GM18520 (cell line): ENCODE measurements around the gene CNNM2.
"Not testable (repeated sequence)": the region's sequence is repeated elsewhere in the genome, so short reads cannot be mapped to it uniquely, and the experiment has no call there.

Experiments used
- ATAC-seq: cut with Tn5 transposase; IDR thresholded peaks from one replicate; pipeline ENCODE4 v1.9.1; 2021; ENCODE audit not compliant: unreplicated experiment

Gene CNNM2

GRCh38 chr10:103025696-103026095 lies 107.6 kb downstream of the CNNM2 start:
- ATAC-seq = no peak

- no peak for ATAC-seq
These were observed 120.5 kb downstream of the CNNM2 start for GRCh38 chr10:103038570-103038969.

GRCh38 chr10:103040418-103040817 lies 122.3 kb downstream of the CNNM2 start:
- ATAC-seq = no peak

GRCh38 chr10:103041391-103041790 lies 123.3 kb downstream of the CNNM2 start:
- no peak for ATAC-seq

GRCh38 chr10:103042129-103042528 lies 124.0 kb downstream of the CNNM2 start:
- no peak for ATAC-seq

GRCh38 chr10:103042908-103043307 lies 124.8 kb downstream of the CNNM2 start:
- no peak for ATAC-seq

GRCh38 chr10:103044942-103045489 lies 126.9 kb downstream of the CNNM2 start:
- ATAC-seq = no peak

GRCh38 chr10:103045961-103046360 lies 127.9 kb downstream of the CNNM2 start:
- no peak for ATAC-seq

GRCh38 chr10:103047381-103047780 lies 129.3 kb downstream of the CNNM2 start:
- ATAC-seq = no peak

- ATAC-seq = no peak
These were observed 131.1 kb downstream of the CNNM2 start for GRCh38 chr10:103049237-103049636.

- ATAC-seq = no peak
These were observed 135.8 kb downstream of the CNNM2 start for GRCh38 chr10:103053659-103054581.

GRCh38 chr10:103054621-103055020 lies 136.5 kb downstream of the CNNM2 start:
- ATAC-seq = no peak

GRCh38 chr10:103055105-103055504 lies 137.0 kb downstream of the CNNM2 start:
- no peak for ATAC-seq

- ATAC-seq = no peak
These were observed 139.9 kb downstream of the CNNM2 start for GRCh38 chr10:103058034-103058433.

- no peak for ATAC-seq
These were observed 142.5 kb downstream of the CNNM2 start for GRCh38 chr10:103060575-103060974.

- ATAC-seq = no peak
These were observed 144.9 kb downstream of the CNNM2 start for GRCh38 chr10:103062854-103063590.

GRCh38 chr10:103064956-103065355 lies 146.9 kb downstream of the CNNM2 start:
- no peak for ATAC-seq

GRCh38 chr10:103066141-103067098 lies 148.3 kb downstream of the CNNM2 start:
- no peak for ATAC-seq

GRCh38 chr10:103067099-103067477 lies 149.0 kb downstream of the CNNM2 start:
- ATAC-seq = not testable (repeated sequence)

GRCh38 chr10:103067484-103067883 lies 149.4 kb downstream of the CNNM2 start:
- ATAC-seq = no peak

- ATAC-seq = no peak
These were observed 149.9 kb downstream of the CNNM2 start for GRCh38 chr10:103067956-103068355.
